Caco-2 (cell line): ENCODE results near the gene CDON. TPM values are rescaled to one million over a fixed set of nuclear protein-coding genes. Genes with fewer than 3 reads are reported as not detected.

Experiments used
- BruUV-seq: library from RNA; stranded (reverse); fragments of 400-500 nt; replicated peaks from 2 replicates; lab custom pipeline; 2021; lab: Mats Ljungman, UMichigan
- CTCF ChIA-PET: fragments of 300-600 bp; sonication (Branson Sonifier 250); formaldehyde crosslinking; loops from one replicate; lab custom pipeline; 2022; ENCODE audit warnings: antibody characterized with exemption; lab: Charles Lee
- POLR2A ChIA-PET: fragments of 300-600 bp; sonication (Branson Sonifier 250); formaldehyde crosslinking; loops from one replicate; lab custom pipeline; 2022; ENCODE audit warnings: antibody characterized with exemption; lab: Charles Lee
- DNase-seq, 2 experiments: peaks; one replicate each; pipeline versions ENCODE4 v3.0.0 to v3.0.0-alpha.2; 2020 to 2022
- H3K27me3 ChIP-seq: replicated peaks from 2 replicates; pipeline ENCODE4 v1.6.0; 2011; ENCODE audit warnings: low read length; ENCODE audit not compliant: control insufficient read depth, insufficient read depth
- H3K36me3 ChIP-seq: 2 replicates; pipeline ENCODE4 v1.5.1; 2011; ENCODE audit warnings: low read length; ENCODE audit not compliant: control insufficient read depth, insufficient read depth
- H3K4me1 ChIP-seq: fragments of 250-450 bp; sonication (Bioruptor Pico); 2 replicates; pipeline ENCODE4 v1.5.1; 2020; ENCODE audit warnings: mild to moderate bottlenecking
- H3K4me3 ChIP-seq: 2 replicates; pipeline ENCODE4 v1.5.1; 2011; ENCODE audit warnings: low read depth, mild to moderate bottlenecking, control low read depth, low read length
- H3K9me3 ChIP-seq: fragments of 250-450 bp; sonication (Bioruptor Pico); 2 replicates; pipeline ENCODE4 v1.5.1; 2020; ENCODE audit warnings: mild to moderate bottlenecking, moderate library complexity
- H3K27ac Mint-ChIP-seq: one replicate; pipeline ENCODE4 v1.8.0; 2022; ENCODE audit warnings: mixed read lengths; ENCODE audit not compliant: unreplicated experiment
- H3K27me3 Mint-ChIP-seq: one replicate; pipeline ENCODE4 v1.8.0; 2022; ENCODE audit warnings: mixed read lengths; ENCODE audit not compliant: insufficient read depth, unreplicated experiment
- H3K36me3 Mint-ChIP-seq: one replicate; pipeline ENCODE4 v1.8.0; 2022; ENCODE audit warnings: mild to moderate bottlenecking, mixed read lengths; ENCODE audit not compliant: insufficient read depth, unreplicated experiment
- H3K4me1 Mint-ChIP-seq: one replicate; pipeline ENCODE4 v1.8.0; 2022; ENCODE audit warnings: low read depth, mixed read lengths; ENCODE audit not compliant: unreplicated experiment
- H3K4me3 Mint-ChIP-seq: one replicate; pipeline ENCODE4 v1.8.0; 2022; ENCODE audit warnings: mild to moderate bottlenecking, moderate library complexity, mixed read lengths; ENCODE audit not compliant: unreplicated experiment
- H3K9me3 Mint-ChIP-seq: one replicate; pipeline ENCODE4 v1.8.0; 2022; ENCODE audit warnings: mixed read lengths; ENCODE audit not compliant: unreplicated experiment
- intact Hi-C: fragments of 100-400 bp; cut with micrococcal nuclease; formaldehyde crosslinking; loops from one replicate; pipeline ENCODE4 v1.10.0; 2022; ENCODE audit not compliant: unreplicated experiment
- total RNA-seq: library from RNA; stranded (reverse); gene quantifications from 2 replicates; pipeline ENCODE4 v1.2.3, GENCODE V29; 2022
- TF ChIP-seq, protein P1 (sequence below), 2 experiments: fragments of 200-600 bp in 1 of 2; IDR thresholded peaks; 1 replicate in 1 of 2; 2 replicates in 1 of 2; pipeline versions ENCODE4 v1.5.1 to v1.8.0; 2011 to 2022; ENCODE audit warnings: antibody characterized with exemption in 1 of 2, control low read depth in 1 of 2, inconsistent platforms in 1 of 2, low read depth in 1 of 2, low read length in 1 of 2, mild to moderate bottlenecking in 1 of 2, moderate library complexity in 1 of 2; ENCODE audit not compliant: insufficient read depth in 1 of 2, severe bottlenecking in 1 of 2, unreplicated experiment in 1 of 2

CDON gene
- total RNA-seq, 1 experiment from 2014 or later = 6.8 TPM

- no TSS peak for BruUV-seq
- CTCF ChIA-PET = no interaction called here
- DNase-seq = no peak
- no peaks in the 10 kb centered on the region for H3K36me3 ChIP-seq
- POLR2A ChIA-PET = no interaction called here
- TF ChIP-seq, protein P1, sequence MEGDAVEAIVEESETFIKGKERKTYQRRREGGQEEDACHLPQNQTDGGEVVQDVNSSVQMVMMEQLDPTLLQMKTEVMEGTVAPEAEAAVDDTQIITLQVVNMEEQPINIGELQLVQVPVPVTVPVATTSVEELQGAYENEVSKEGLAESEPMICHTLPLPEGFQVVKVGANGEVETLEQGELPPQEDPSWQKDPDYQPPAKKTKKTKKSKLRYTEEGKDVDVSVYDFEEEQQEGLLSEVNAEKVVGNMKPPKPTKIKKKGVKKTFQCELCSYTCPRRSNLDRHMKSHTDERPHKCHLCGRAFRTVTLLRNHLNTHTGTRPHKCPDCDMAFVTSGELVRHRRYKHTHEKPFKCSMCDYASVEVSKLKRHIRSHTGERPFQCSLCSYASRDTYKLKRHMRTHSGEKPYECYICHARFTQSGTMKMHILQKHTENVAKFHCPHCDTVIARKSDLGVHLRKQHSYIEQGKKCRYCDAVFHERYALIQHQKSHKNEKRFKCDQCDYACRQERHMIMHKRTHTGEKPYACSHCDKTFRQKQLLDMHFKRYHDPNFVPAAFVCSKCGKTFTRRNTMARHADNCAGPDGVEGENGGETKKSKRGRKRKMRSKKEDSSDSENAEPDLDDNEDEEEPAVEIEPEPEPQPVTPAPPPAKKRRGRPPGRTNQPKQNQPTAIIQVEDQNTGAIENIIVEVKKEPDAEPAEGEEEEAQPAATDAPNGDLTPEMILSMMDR (IDR thresholded peaks at IDR 0.05; ENCODE audit: insufficient read depth in 1 of 2, low read depth in 1 of 2, low read length in 1 of 2, severe bottlenecking in 1 of 2, unreplicated experiment in 1 of 2) = no peak
- no peaks in the 10 kb centered on the region for H3K9me3 ChIP-seq
- no peak overlapping the region for H3K4me3 Mint-ChIP-seq
- no peaks in the 10 kb centered on the region for H3K27me3 ChIP-seq
- intact Hi-C loops = no loop called here
- no peaks in the 10 kb centered on the region for H3K9me3 Mint-ChIP-seq
- H3K4me1 ChIP-seq = no peaks in the 10 kb centered on the region
- no peaks in the 10 kb centered on the region for H3K27me3 Mint-ChIP-seq
- H3K4me3 ChIP-seq = no peak overlapping the region
- H3K4me1 Mint-ChIP-seq = no peaks in the 10 kb centered on the region
- H3K36me3 Mint-ChIP-seq = no peaks in the 10 kb centered on the region
- no peak overlapping the region for H3K27ac Mint-ChIP-seq
These were observed 83.8 kb downstream of the CDON start for GRCh38 chr11:125978778-125979407.

GRCh38 chr11:125978181-125978716 is 84.4 kb downstream of the CDON start:
- intact Hi-C loops = no loop called here
- no TSS peak for BruUV-seq
- H3K4me1 Mint-ChIP-seq = no peaks in the 10 kb centered on the region
- H3K4me3 Mint-ChIP-seq = no peak overlapping the region
- H3K27ac Mint-ChIP-seq = no peak overlapping the region
- no peaks in the 10 kb centered on the region for H3K36me3 Mint-ChIP-seq
- DNase-seq = no peak
- no peaks in the 10 kb centered on the region for H3K27me3 ChIP-seq
- no peaks in the 10 kb centered on the region for H3K9me3 ChIP-seq
- no peaks in the 10 kb centered on the region for H3K4me1 ChIP-seq
- CTCF ChIA-PET = no interaction called here
- POLR2A ChIA-PET = no interaction called here
- H3K27me3 Mint-ChIP-seq = no peaks in the 10 kb centered on the region
- no peaks in the 10 kb centered on the region for H3K9me3 Mint-ChIP-seq
- TF ChIP-seq, protein P1 (IDR thresholded peaks at IDR 0.05; ENCODE audit: insufficient read depth in 1 of 2, low read depth in 1 of 2, low read length in 1 of 2, severe bottlenecking in 1 of 2, unreplicated experiment in 1 of 2) = no peak
- H3K4me3 ChIP-seq = no peak overlapping the region
- H3K36me3 ChIP-seq = no peaks in the 10 kb centered on the region

GRCh38 chr11:125977333-125977732 is 85.3 kb downstream of the CDON start:
- H3K27me3 ChIP-seq = no peaks in the 10 kb centered on the region
- Mint-ChIP-seq H3K27ac (no peak overlapping the region), H3K36me3 (no peaks in the 10 kb centered on the region), H3K9me3 (no peaks in the 10 kb centered on the region), H3K4me1 (no peaks in the 10 kb centered on the region), H3K27me3 (no peaks in the 10 kb centered on the region), H3K4me3 (no peak overlapping the region)
- ChIA-PET POLR2A (no interaction called here), CTCF (interaction anchor here (0.9 kb wide), 1 partner anchor 35 kb away, joined by 4 read pairs; no protein-coding TSS in a partner anchor)
- no peaks in the 10 kb centered on the region for H3K36me3 ChIP-seq
- DNase-seq = no peak
- no peaks in the 10 kb centered on the region for H3K9me3 ChIP-seq
- TF ChIP-seq, protein P1 (IDR thresholded peaks at IDR 0.05; ENCODE audit: insufficient read depth in 1 of 2, low read depth in 1 of 2, low read length in 1 of 2, severe bottlenecking in 1 of 2, unreplicated experiment in 1 of 2) = no peak
- no TSS peak for BruUV-seq
- no peak overlapping the region for H3K4me3 ChIP-seq
- H3K4me1 ChIP-seq = no peaks in the 10 kb centered on the region
- intact Hi-C loops = no loop called here
